NB4 (cell line): ENCODE data around the gene POLH.
"Not testable (repeated sequence)": the region's sequence is repeated elsewhere in the genome, so short reads cannot be mapped to it uniquely, and the experiment has no call there.

Experiments used
- CTCF ChIP-seq: IDR thresholded peaks from one replicate; pipeline ENCODE4 v1.5.1; 2012; ENCODE audit warnings: low read depth, low read length
- MAX ChIP-seq: IDR thresholded peaks from 2 replicates; pipeline ENCODE4 v1.6.1; 2011; ENCODE audit warnings: low read depth, low read length
- MYC ChIP-seq: IDR thresholded peaks from 2 replicates; pipeline ENCODE4 v1.6.1; 2011; ENCODE audit warnings: low read depth, low read length

GRCh38 chr6:43589564-43589963 is 13.6 kb downstream of the POLH start:
- not testable (repeated sequence) for TF ChIP-seq CTCF, MAX, MYC
